CD8-positive, alpha-beta memory T cell (primary cell): ENCODE results near the gene DMXL1. TPM values are rescaled to one million over a fixed set of nuclear protein-coding genes. Genes with fewer than 3 reads are reported as not detected.

Experiments
- CTCF ChIA-PET: fragments of 350-600 bp; sonication (Branson Sonifier 250); formaldehyde crosslinking; loops from one replicate; lab custom pipeline; 2021; ENCODE audit warnings: antibody characterized with exemption; lab: Charles Lee
- POLR2A ChIA-PET: fragments of 350-600 bp; sonication (Branson Sonifier 250); formaldehyde crosslinking; loops from one replicate; lab custom pipeline; 2021; ENCODE audit warnings: antibody characterized with exemption; lab: Charles Lee
- DNase-seq, 5 donors: peaks; one replicate each; pipeline versions ENCODE4 v3.0.0 to v3.0.0-alpha.2; 2020 to 2022; ENCODE audit warnings: mixed read lengths in 1 of 5
- H3K27ac ChIP-seq: one replicate; pipeline ENCODE4 v1.7.0; 2013; ENCODE audit warnings: low read depth, mild to moderate bottlenecking, low read length, moderate library complexity
- H3K27me3 ChIP-seq: 2 replicates; pipeline ENCODE4 v1.7.0; 2013; ENCODE audit warnings: low read length, mild to moderate bottlenecking; ENCODE audit not compliant: insufficient read depth, poor library complexity, severe bottlenecking
- H3K36me3 ChIP-seq: 2 replicates; pipeline ENCODE4 v1.7.0; 2013; ENCODE audit warnings: mild to moderate bottlenecking, low read length, moderate library complexity; ENCODE audit not compliant: insufficient read depth
- H3K4me1 ChIP-seq: 2 replicates; pipeline ENCODE4 v1.7.0; 2013; ENCODE audit warnings: mild to moderate bottlenecking, low read length, moderate library complexity; ENCODE audit not compliant: insufficient read depth
- H3K4me3 ChIP-seq: 2 replicates; pipeline ENCODE4 v1.7.0; 2013; ENCODE audit warnings: mild to moderate bottlenecking, low read length
- H3K9me3 ChIP-seq: 2 replicates; pipeline ENCODE4 v1.7.0; 2013; ENCODE audit warnings: mild to moderate bottlenecking, low read length
- H3K27ac Mint-ChIP-seq, 8 donors: one replicate each; pipeline ENCODE4 v1.8.0; 2020 to 2021; ENCODE audit warnings: mixed read lengths in 8 of 8, mild to moderate bottlenecking in 6 of 8, inconsistent platforms in 3 of 8, moderate library complexity in 3 of 8
- H3K27me3 Mint-ChIP-seq, 2 donors: one replicate each; pipeline ENCODE4 v1.8.0; 2020 to 2021; ENCODE audit warnings: mixed read lengths in 2 of 2, mild to moderate bottlenecking in 1 of 2, moderate library complexity in 1 of 2
- H3K36me3 Mint-ChIP-seq, 3 donors: one replicate each; pipeline ENCODE4 v1.8.0; 2020 to 2021; ENCODE audit warnings: mixed read lengths in 3 of 3, inconsistent platforms in 1 of 3, mild to moderate bottlenecking in 1 of 3
- H3K4me1 Mint-ChIP-seq, 3 donors: one replicate each; pipeline ENCODE4 v1.8.0; 2020 to 2021; ENCODE audit warnings: mixed read lengths in 3 of 3, inconsistent platforms in 1 of 3, mild to moderate bottlenecking in 1 of 3
- H3K4me3 Mint-ChIP-seq, 7 donors: one replicate each; pipeline ENCODE4 v1.8.0; 2020 to 2021; ENCODE audit warnings: mixed read lengths in 7 of 7, mild to moderate bottlenecking in 6 of 7, moderate library complexity in 4 of 7, inconsistent platforms in 2 of 7
- H3K9me3 Mint-ChIP-seq, 5 donors: one replicate each; pipeline ENCODE4 v1.8.0; 2020 to 2022; ENCODE audit warnings: mixed read lengths in 5 of 5, mild to moderate bottlenecking in 3 of 5, moderate library complexity in 2 of 5, inconsistent platforms in 1 of 5
- polyA plus RNA-seq: library from polyadenylated mRNA; unstranded; fragments of 300-500 nt; fragmentation: Illumina TruSeq; gene quantifications from one replicate; pipeline ENCODE4 v1.2.3, GENCODE V29; 2021
- total RNA-seq, 2 experiments: library from RNA; stranded (reverse); gene quantifications; one replicate each; pipeline ENCODE4 v1.2.3, GENCODE V29; 2021

The DMXL1 gene
- total and polyA plus RNA-seq, 3 experiments from 2014 or later: 12.9 to 26.2 (median 25.9) TPM

- Mint-ChIP-seq H3K4me3 (no peak overlapping the region), H3K4me1 (peaks cover 25 to 35% (median 32%) of the 10 kb centered on the region in 3 donors), H3K27me3 (no peaks in the 10 kb centered on the region), H3K36me3 (peaks cover 8 to 24% (median 13%) of the 10 kb centered on the region in 3 donors), H3K9me3 (no peaks in the 10 kb centered on the region), H3K27ac (no peak overlapping the region)
- POLR2A ChIA-PET: no interaction called here
- H3K27ac ChIP-seq: no peak overlapping the region
- DNase-seq: no peak
- CTCF ChIA-PET: no interaction called here
- no peaks in the 10 kb centered on the region for H3K36me3 ChIP-seq
- peaks cover 17% of the 10 kb centered on the region for H3K4me1 ChIP-seq
- no peaks in the 10 kb centered on the region for H3K9me3 ChIP-seq
- H3K27me3 ChIP-seq: no peaks in the 10 kb centered on the region
- no peak overlapping the region for H3K4me3 ChIP-seq
These were observed 119.7 kb downstream of the DMXL1 start for GRCh38 chr5:119190470-119191095.

- Mint-ChIP-seq H3K4me3 (no peak overlapping the region), H3K36me3 (peaks cover 15 to 33% (median 17%) of the 10 kb centered on the region in 3 donors), H3K27ac (no peak overlapping the region), H3K4me1 (peaks cover 19 to 24% (median 22%) of the 10 kb centered on the region in 3 donors), H3K9me3 (no peaks in the 10 kb centered on the region), H3K27me3 (no peaks in the 10 kb centered on the region)
- Histone ChIP-seq H3K9me3 (no peaks in the 10 kb centered on the region), H3K4me1 (peaks cover 17% of the 10 kb centered on the region), H3K36me3 (no peaks in the 10 kb centered on the region), H3K27ac (no peak overlapping the region), H3K27me3 (no peaks in the 10 kb centered on the region), H3K4me3 (no peak overlapping the region)
- CTCF ChIA-PET: interaction anchor here (1.5 kb wide), 1 partner anchor 220 kb away, joined by 4 read pairs; no protein-coding TSS in a partner anchor
- no peak for DNase-seq
- POLR2A ChIA-PET: no interaction called here
These were observed 121.1 kb downstream of the DMXL1 start for GRCh38 chr5:119191944-119192343.

GRCh38 chr5:119200795-119201194 lies 129.9 kb downstream of the DMXL1 start:
- no peaks in the 10 kb centered on the region for H3K27me3 ChIP-seq
- no peaks in the 10 kb centered on the region for H3K9me3 ChIP-seq
- Mint-ChIP-seq H3K4me1 (peaks cover 6 to 9% (median 7%) of the 10 kb centered on the region in 3 donors), H3K4me3 (no peak overlapping the region), H3K27me3 (no peaks in the 10 kb centered on the region), H3K9me3 (no peaks in the 10 kb centered on the region), H3K36me3 (peaks cover 40 to 64% (median 50%) of the 10 kb centered on the region in 3 donors), H3K27ac (peak overlapping the region in 1 of 8 donors; percentile 6)
- no peaks in the 10 kb centered on the region for H3K4me1 ChIP-seq
- DNase-seq: no peak
- H3K36me3 ChIP-seq: peaks cover 7% of the 10 kb centered on the region
- no peak overlapping the region for H3K4me3 ChIP-seq
- ChIA-PET POLR2A (no interaction called here), CTCF (interaction anchor here (1.3 kb wide), 1 partner anchor 213 kb away, joined by 3 read pairs; no protein-coding TSS in a partner anchor)
- no peak overlapping the region for H3K27ac ChIP-seq

GRCh38 chr5:119207105-119207504 lies 136.2 kb downstream of the DMXL1 start:
- Histone ChIP-seq H3K27ac (no peak overlapping the region), H3K4me3 (no peak overlapping the region), H3K27me3 (no peaks in the 10 kb centered on the region), H3K4me1 (no peaks in the 10 kb centered on the region), H3K36me3 (peaks cover 7% of the 10 kb centered on the region), H3K9me3 (no peaks in the 10 kb centered on the region)
- DNase-seq: no peak
- Mint-ChIP-seq H3K27me3 (no peaks in the 10 kb centered on the region), H3K4me1 (no peaks in the 10 kb centered on the region), H3K4me3 (no peak overlapping the region), H3K9me3 (no peaks in the 10 kb centered on the region), H3K36me3 (peaks cover 12 to 37% (median 16%) of the 10 kb centered on the region in 3 donors), H3K27ac (no peak overlapping the region)
- POLR2A ChIA-PET: no interaction called here
- CTCF ChIA-PET: no interaction called here

- Mint-ChIP-seq H3K9me3 (no peaks in the 10 kb centered on the region), H3K36me3 (peaks cover 7 to 29% (median 18%) of the 10 kb centered on the region in 3 donors), H3K4me1 (no peaks in the 10 kb centered on the region), H3K27me3 (no peaks in the 10 kb centered on the region), H3K27ac (no peak overlapping the region), H3K4me3 (no peak overlapping the region)
- no peaks in the 10 kb centered on the region for H3K36me3 ChIP-seq
- no peaks in the 10 kb centered on the region for H3K4me1 ChIP-seq
- no peak for DNase-seq
- H3K27me3 ChIP-seq: no peaks in the 10 kb centered on the region
- POLR2A ChIA-PET: no interaction called here
- no peak overlapping the region for H3K4me3 ChIP-seq
- no peaks in the 10 kb centered on the region for H3K9me3 ChIP-seq
- CTCF ChIA-PET: no interaction called here
- H3K27ac ChIP-seq: no peak overlapping the region
These were observed 141.1 kb downstream of the DMXL1 start for GRCh38 chr5:119212026-119212425.

GRCh38 chr5:119212676-119213075 lies 141.8 kb downstream of the DMXL1 start:
- no peaks in the 10 kb centered on the region for H3K9me3 Mint-ChIP-seq
- Histone ChIP-seq H3K27me3 (no peaks in the 10 kb centered on the region), H3K4me1 (no peaks in the 10 kb centered on the region), H3K9me3 (no peaks in the 10 kb centered on the region), H3K27ac (no peak overlapping the region), H3K4me3 (no peak overlapping the region), H3K36me3 (no peaks in the 10 kb centered on the region)
- peaks cover 7 to 32% (median 20%) of the 10 kb centered on the region in 3 donors for H3K36me3 Mint-ChIP-seq
- no peak overlapping the region for H3K4me3 Mint-ChIP-seq
- no peak for DNase-seq
- peak overlapping the region in 1 of 8 donors; percentile 1 for H3K27ac Mint-ChIP-seq
- CTCF ChIA-PET: no interaction called here
- H3K27me3 Mint-ChIP-seq: no peaks in the 10 kb centered on the region
- H3K4me1 Mint-ChIP-seq: no peaks in the 10 kb centered on the region
- POLR2A ChIA-PET: no interaction called here

- H3K4me3 Mint-ChIP-seq: no peak overlapping the region
- H3K27me3 Mint-ChIP-seq: no peaks in the 10 kb centered on the region
- no peak overlapping the region for H3K27ac Mint-ChIP-seq
- Histone ChIP-seq H3K4me1 (no peaks in the 10 kb centered on the region), H3K9me3 (no peaks in the 10 kb centered on the region), H3K27ac (no peak overlapping the region), H3K27me3 (no peaks in the 10 kb centered on the region), H3K36me3 (no peaks in the 10 kb centered on the region), H3K4me3 (no peak overlapping the region)
- no peaks in the 10 kb centered on the region for H3K9me3 Mint-ChIP-seq
- no peak for DNase-seq
- H3K4me1 Mint-ChIP-seq: no peaks in the 10 kb centered on the region
- H3K36me3 Mint-ChIP-seq: peaks cover 3 to 36% (median 18%) of the 10 kb centered on the region in 3 donors
- POLR2A ChIA-PET: no interaction called here
- CTCF ChIA-PET: no interaction called here
These were observed 146.3 kb downstream of the DMXL1 start for GRCh38 chr5:119217183-119217582.

GRCh38 chr5:119218830-119219782 lies 148.2 kb downstream of the DMXL1 start:
- DNase-seq: no peak
- Mint-ChIP-seq H3K27ac (peak overlapping the region in 1 of 8 donors; percentile 26), H3K4me1 (peaks cover 0 to 1% (median 0%) of the 10 kb centered on the region in 3 donors), H3K36me3 (peaks cover 0 to 39% (median 13%) of the 10 kb centered on the region in 3 donors), H3K4me3 (no peak overlapping the region), H3K27me3 (no peaks in the 10 kb centered on the region), H3K9me3 (no peaks in the 10 kb centered on the region)
- ChIA-PET CTCF (no interaction called here), POLR2A (interaction anchor here (0.5 kb wide), 1 partner anchor 153 kb away, joined by 3 read pairs; no protein-coding TSS in a partner anchor)
- no peaks in the 10 kb centered on the region for H3K27me3 ChIP-seq
- H3K27ac ChIP-seq: no peak overlapping the region
- no peaks in the 10 kb centered on the region for H3K9me3 ChIP-seq
- H3K4me1 ChIP-seq: no peaks in the 10 kb centered on the region
- no peak overlapping the region for H3K4me3 ChIP-seq
- no peaks in the 10 kb centered on the region for H3K36me3 ChIP-seq
